GM12801 (cell line): Measurements from ENCODE around the gene IRX3.

Experiments used
- CTCF ChIP-seq: IDR thresholded peaks from one replicate; pipeline ENCODE4 v1.5.1; 2011; ENCODE audit warnings: control low read depth; ENCODE audit not compliant: insufficient read length; ENCODE audit errors: extremely low read depth

Gene IRX3

GRCh38 chr16:54285414-54286089 lies 1.0 kb downstream of the IRX3 start:
- no peak for TF ChIP-seq CTCF

- TF ChIP-seq CTCF = no peak
Observed at GRCh38 chr16:54284931-54285413, 1.6 kb downstream of the IRX3 start.

- TF ChIP-seq CTCF = no peak
Observed at GRCh38 chr16:54284319-54284930, 2.2 kb downstream of the IRX3 start.

- no peak for TF ChIP-seq CTCF
Observed at GRCh38 chr16:54283725-54284318, 2.8 kb downstream of the IRX3 start.

GRCh38 chr16:54282928-54283724 lies 3.5 kb downstream of the IRX3 start:
- TF ChIP-seq CTCF = no peak

- TF ChIP-seq CTCF = no peak
Observed at GRCh38 chr16:54282202-54282927, 4.2 kb downstream of the IRX3 start.
